B cell (primary cell): ENCODE measurements around the gene LITAFD. TPM values are rescaled to one million over a fixed set of nuclear protein-coding genes. Genes with fewer than 3 reads are reported as not detected.

ENCODE experiments used
- ATAC-seq: fragments of 200-7000 bp; cut with Tn5 transposase; one replicate; pipeline ENCODE4 v1.10.0; 2021; ENCODE audit warnings: low read depth, mild to moderate bottlenecking, moderate number of reproducible peaks, moderate library complexity
- CTCF ChIA-PET: fragments of 350-600 bp; sonication (Branson Sonifier 250); formaldehyde crosslinking; loops from one replicate; lab custom pipeline; 2021; ENCODE audit warnings: antibody characterized with exemption, inconsistent platforms; lab: Charles Lee
- POLR2A ChIA-PET: fragments of 350-600 bp; sonication (Branson Sonifier 250); formaldehyde crosslinking; loops from one replicate; lab custom pipeline; 2021; ENCODE audit warnings: antibody characterized with exemption; lab: Charles Lee
- DNase-seq: peaks from one replicate; pipeline ENCODE4 v3.0.0; 2013
- H2AFZ ChIP-seq: 2 replicates; pipeline ENCODE4 v1.6.1; 2012; ENCODE audit warnings: mild to moderate bottlenecking, low read depth, low read length; ENCODE audit not compliant: insufficient read depth, poor library complexity, severe bottlenecking
- H3K27ac ChIP-seq, 2 donors: 1 replicate in 1 of 2; 2 replicates in 1 of 2; pipeline ENCODE4 v1.5.1; 2012 to 2013; ENCODE audit warnings: low read length in 2 of 2, mild to moderate bottlenecking in 2 of 2, moderate library complexity in 1 of 2
- H3K27me3 ChIP-seq, 4 experiments: fragments of 200-600 bp in 1 of 4; sonication (generic) in 1 of 4; replicated peaks in 1 of 4; 1 replicate in 2 of 4; 2 replicates in 2 of 4; pipeline versions ENCODE4 v1.6.1 to v1.7.0; 2013 to 2016; ENCODE audit warnings: low read length in 3 of 4, mild to moderate bottlenecking in 2 of 4, mixed read lengths in 1 of 4, moderate library complexity in 1 of 4; ENCODE audit not compliant: insufficient read depth in 4 of 4, control insufficient read depth in 3 of 4; ENCODE audit errors: control extremely low read depth in 1 of 4
- H3K36me3 ChIP-seq, 2 experiments: replicated peaks in 1 of 2; 1 replicate in 1 of 2; 2 replicates in 1 of 2; pipeline versions ENCODE4 v1.6.1 to v1.7.1; 2013; ENCODE audit warnings: low read length in 1 of 2; ENCODE audit not compliant: insufficient read depth in 2 of 2, control insufficient read depth in 1 of 2; ENCODE audit errors: control extremely low read depth in 1 of 2, extremely low read depth in 1 of 2
- H3K4me1 ChIP-seq, 2 donors: fragments of 200-600 bp in 1 of 2; sonication (generic) in 1 of 2; 1 replicate in 1 of 2; 2 replicates in 1 of 2; pipeline versions ENCODE4 v1.5.1 to v1.6.1; 2013 to 2017; ENCODE audit warnings: low read length in 2 of 2; ENCODE audit not compliant: control insufficient read depth in 2 of 2, insufficient read depth in 2 of 2
- H3K4me2 ChIP-seq: replicated peaks from 2 replicates; pipeline ENCODE3; 2012; ENCODE audit warnings: mild to moderate bottlenecking, low read depth, low read length; ENCODE audit not compliant: poor library complexity, severe bottlenecking
- H3K4me3 ChIP-seq, 5 experiments: fragments of 200-600 bp in 1 of 5; sonication (generic) in 1 of 5; 1 replicate in 3 of 5; 2 replicates in 2 of 5; pipeline versions ENCODE4 v1.5.1 to v1.7.0; 2011 to 2016; ENCODE audit warnings: low read length in 4 of 5, mild to moderate bottlenecking in 4 of 5, low read depth in 2 of 5, control low read depth in 1 of 5, moderate library complexity in 1 of 5; ENCODE audit not compliant: insufficient read depth in 1 of 5; ENCODE audit errors: control extremely low read depth in 1 of 5, extremely low read depth in 1 of 5
- H3K79me2 ChIP-seq: fragments of 200-600 bp; sonication (generic); one replicate; pipeline ENCODE4 v1.6.0; 2016; ENCODE audit warnings: low read length; ENCODE audit not compliant: control insufficient read depth, insufficient read depth
- H3K9ac ChIP-seq: fragments of 200-600 bp; sonication (generic); 2 replicates; pipeline ENCODE4 v1.6.1; 2017; ENCODE audit warnings: mild to moderate bottlenecking, low read length, moderate library complexity
- H3K9me3 ChIP-seq, 3 donors: one replicate each; pipeline versions ENCODE4 v1.6.1 to v1.7.1; 2013; ENCODE audit warnings: low read length in 2 of 3; ENCODE audit not compliant: control insufficient read depth in 2 of 3, insufficient read depth in 1 of 3; ENCODE audit errors: control extremely low read depth in 1 of 3
- H4K20me1 ChIP-seq: 2 replicates; pipeline ENCODE4 v1.6.0; 2012; ENCODE audit warnings: mild to moderate bottlenecking, low read length; ENCODE audit not compliant: insufficient read depth, control insufficient read depth, poor library complexity, severe bottlenecking
- H3K27ac Mint-ChIP-seq: one replicate; pipeline ENCODE4 v1.8.0; 2021; ENCODE audit warnings: mixed read lengths
- H3K27me3 Mint-ChIP-seq: one replicate; pipeline ENCODE4 v1.8.0; 2021; ENCODE audit warnings: mixed read lengths
- H3K4me1 Mint-ChIP-seq: one replicate; pipeline ENCODE4 v1.8.0; 2021; ENCODE audit warnings: mixed read lengths
- H3K4me3 Mint-ChIP-seq: one replicate; pipeline ENCODE4 v1.8.0; 2021; ENCODE audit warnings: mixed read lengths
- H3K9me3 Mint-ChIP-seq: one replicate; pipeline ENCODE4 v1.8.0; 2022; ENCODE audit warnings: mixed read lengths; ENCODE audit not compliant: insufficient read depth
- EZH2 ChIP-seq: IDR thresholded peaks from 2 replicates; pipeline ENCODE4 v1.6.1; 2012; ENCODE audit warnings: borderline replicate concordance, low read depth, mild to moderate bottlenecking, moderate library complexity, low read length; ENCODE audit not compliant: insufficient read depth, poor library complexity, severe bottlenecking
- WGBS: methylation state at CpG from one replicate; pipeline ENCODE4 v1.1.5; 2013; ENCODE audit warnings: missing lambda C conversion rate; ENCODE audit not compliant: insufficient coverage; 5-methylcytosine and 5-hydroxymethylcytosine counted together
- intact Hi-C: fragments of 100-400 bp; cut with micrococcal nuclease; formaldehyde crosslinking; loops from one replicate; pipeline ENCODE4 v1.10.0; 2022
- polyA plus RNA-seq: library from polyadenylated mRNA; depleted of rRNA; stranded (reverse); fragments of >200 nt; gene quantifications from 2 replicates; pipeline ENCODE4 v1.2.3, GENCODE V29; 2012
- total RNA-seq, 2 donors: library from RNA; stranded (reverse); fragments of 120-200 nt in 1 of 2; gene quantifications; 1 replicate in 1 of 2; 2 replicates in 1 of 2; pipeline versions ENCODE4 v1.2.3 to v1.2.4, GENCODE V29; 2013 to 2022
- TF ChIP-seq, protein P1 (sequence below): fragments of 200-600 bp; IDR thresholded peaks from one replicate; pipeline ENCODE4 v1.8.0; 2022; ENCODE audit warnings: antibody characterized with exemption, mild to moderate bottlenecking

The LITAFD gene
- total and polyA plus RNA-seq, 2 donors (not counting 1 experiment from before 2014, with no cell fraction given): not detected

DNA sequence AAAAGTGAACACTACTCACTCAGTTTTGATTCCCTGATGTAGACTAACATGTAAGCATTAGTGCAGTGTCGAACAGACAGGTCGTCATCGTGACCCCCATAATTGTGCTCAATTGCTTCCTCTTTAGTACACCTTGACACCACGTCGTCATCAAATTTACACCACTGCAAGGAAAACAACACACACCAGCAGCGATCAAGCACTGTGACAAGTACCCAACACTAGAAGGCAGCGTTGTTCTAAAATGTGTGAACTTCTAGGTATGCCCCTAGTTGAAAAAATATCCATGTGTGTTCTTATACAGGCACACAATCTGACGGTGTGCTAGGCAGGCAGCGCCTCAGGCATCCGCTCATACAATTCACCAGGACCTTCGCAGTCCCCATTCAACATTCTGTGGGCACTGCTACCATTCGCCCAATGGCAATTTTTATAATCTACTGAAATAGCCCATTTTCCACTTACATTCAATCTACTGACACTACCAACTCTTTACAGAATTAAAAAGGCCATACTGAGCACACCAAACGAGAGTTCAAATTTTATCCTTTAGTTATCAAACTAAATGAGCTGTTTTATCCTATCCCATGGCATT is 23.1 kb downstream of the LITAFD start:
- Histone ChIP-seq H2AFZ (no peak overlapping the region), H3K9ac (no peak overlapping the region), H3K27ac (no peak overlapping the region), H4K20me1 (peaks cover 65% of the 10 kb centered on the region), H3K27me3 (no peaks in the 10 kb centered on the region), H3K4me3 (no peak overlapping the region), H3K4me1 (no peaks in the 10 kb centered on the region), H3K79me2 (peaks cover 21% of the 10 kb centered on the region), H3K4me2 (no peak overlapping the region), H3K9me3 (no peaks in the 10 kb centered on the region), H3K36me3 (peaks cover 2 to 95% of the 10 kb centered on the region in 2 experiments)
- no peak overlapping the region for H3K4me3 Mint-ChIP-seq
- no peak for DNase-seq
- H3K27ac Mint-ChIP-seq: peak overlapping the region; percentile 50
- intact Hi-C loops: loop anchor here (1.0 kb wide), 2 partner anchors 103 to 128 kb away; no protein-coding TSS in a partner anchor
- ChIA-PET POLR2A (no interaction called here), CTCF (interaction anchor here (1.0 to 2.0 kb wide), 6 partner anchors 9 to 228 kb away, joined by 3 to 6 read pairs (median 3); no protein-coding TSS in a partner anchor)
- peak; percentile 47 for ATAC-seq
- H3K9me3 Mint-ChIP-seq: no peaks in the 10 kb centered on the region
- WGBS: 88% methylated on average over 13 of the region's 13 CpGs
- no peaks in the 10 kb centered on the region for H3K4me1 Mint-ChIP-seq
- no peak for TF ChIP-seq EZH2
- TF ChIP-seq, protein P1, sequence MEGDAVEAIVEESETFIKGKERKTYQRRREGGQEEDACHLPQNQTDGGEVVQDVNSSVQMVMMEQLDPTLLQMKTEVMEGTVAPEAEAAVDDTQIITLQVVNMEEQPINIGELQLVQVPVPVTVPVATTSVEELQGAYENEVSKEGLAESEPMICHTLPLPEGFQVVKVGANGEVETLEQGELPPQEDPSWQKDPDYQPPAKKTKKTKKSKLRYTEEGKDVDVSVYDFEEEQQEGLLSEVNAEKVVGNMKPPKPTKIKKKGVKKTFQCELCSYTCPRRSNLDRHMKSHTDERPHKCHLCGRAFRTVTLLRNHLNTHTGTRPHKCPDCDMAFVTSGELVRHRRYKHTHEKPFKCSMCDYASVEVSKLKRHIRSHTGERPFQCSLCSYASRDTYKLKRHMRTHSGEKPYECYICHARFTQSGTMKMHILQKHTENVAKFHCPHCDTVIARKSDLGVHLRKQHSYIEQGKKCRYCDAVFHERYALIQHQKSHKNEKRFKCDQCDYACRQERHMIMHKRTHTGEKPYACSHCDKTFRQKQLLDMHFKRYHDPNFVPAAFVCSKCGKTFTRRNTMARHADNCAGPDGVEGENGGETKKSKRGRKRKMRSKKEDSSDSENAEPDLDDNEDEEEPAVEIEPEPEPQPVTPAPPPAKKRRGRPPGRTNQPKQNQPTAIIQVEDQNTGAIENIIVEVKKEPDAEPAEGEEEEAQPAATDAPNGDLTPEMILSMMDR: peak; percentile 23
- H3K27me3 Mint-ChIP-seq: no peaks in the 10 kb centered on the region
